Measurements from ENCODE around the gene SFSWAP.

- TF ChIP-seq CTCF (IDR thresholded peaks at IDR 0.05) (no peak), POLR2A (IDR thresholded peaks at IDR 0.05) (no peak)
Observed at GRCh38 chr12:131749618-131750315, 38.9 kb downstream of the SFSWAP start.
